Activated CD4-positive, alpha-beta T cell treated with anti-CD3 and anti-CD28 coated beads for 4 hours (primary cell): ENCODE data around the gene IGF1R.

ENCODE experiments used
- DNase-seq, 2 donors: peaks; one replicate each; pipeline ENCODE4 v3.0.0-alpha.2; 2020

IGF1R gene

GRCh38 chr15:98898122-98898521 is 249.8 kb downstream of the IGF1R start:
- DNase-seq = no peak

GRCh38 chr15:98899272-98900021 is 251.1 kb downstream of the IGF1R start:
- DNase-seq = no peak

GRCh38 chr15:98900356-98900755 is 252.0 kb downstream of the IGF1R start:
- DNase-seq = no peak

- DNase-seq = no peak
Observed at GRCh38 chr15:98901434-98902072, 253.2 kb downstream of the IGF1R start.

GRCh38 chr15:98902931-98903330 is 254.6 kb downstream of the IGF1R start:
- DNase-seq = no peak

GRCh38 chr15:98903377-98904018 is 255.2 kb downstream of the IGF1R start:
- DNase-seq = no peak

GRCh38 chr15:98904544-98904943 is 256.2 kb downstream of the IGF1R start:
- no peak for DNase-seq

- no peak for DNase-seq
Observed at GRCh38 chr15:98905963-98906711, 257.8 kb downstream of the IGF1R start.

GRCh38 chr15:98906712-98907083 is 258.4 kb downstream of the IGF1R start:
- no peak for DNase-seq

GRCh38 chr15:98907927-98908471 is 259.7 kb downstream of the IGF1R start:
- DNase-seq = no peak

- DNase-seq = no peak
Observed at GRCh38 chr15:98909968-98910885, 261.9 kb downstream of the IGF1R start.

GRCh38 chr15:98914626-98915025 is 266.3 kb downstream of the IGF1R start:
- no peak for DNase-seq

- DNase-seq = no peak
Observed at GRCh38 chr15:98916826-98917225, 268.5 kb downstream of the IGF1R start.

- DNase-seq = no peak
Observed at GRCh38 chr15:98917417-98917816, 269.1 kb downstream of the IGF1R start.

GRCh38 chr15:98920091-98920880 is 271.9 kb downstream of the IGF1R start:
- DNase-seq = no peak

- DNase-seq = no peak
Observed at GRCh38 chr15:98923171-98923570, 274.8 kb downstream of the IGF1R start.

GRCh38 chr15:98923579-98923978 is 275.2 kb downstream of the IGF1R start:
- DNase-seq = no peak

GRCh38 chr15:98924401-98925049 is 276.2 kb downstream of the IGF1R start:
- DNase-seq = no peak

- no peak for DNase-seq
Observed at GRCh38 chr15:98926236-98926635, 277.9 kb downstream of the IGF1R start.

- no peak for DNase-seq
Observed at GRCh38 chr15:98927022-98927421, 278.7 kb downstream of the IGF1R start.

- DNase-seq = no peak
Observed at GRCh38 chr15:98927996-98928395, 279.7 kb downstream of the IGF1R start.
